Measurements from ENCODE around the gene KIRREL3.

DNA sequence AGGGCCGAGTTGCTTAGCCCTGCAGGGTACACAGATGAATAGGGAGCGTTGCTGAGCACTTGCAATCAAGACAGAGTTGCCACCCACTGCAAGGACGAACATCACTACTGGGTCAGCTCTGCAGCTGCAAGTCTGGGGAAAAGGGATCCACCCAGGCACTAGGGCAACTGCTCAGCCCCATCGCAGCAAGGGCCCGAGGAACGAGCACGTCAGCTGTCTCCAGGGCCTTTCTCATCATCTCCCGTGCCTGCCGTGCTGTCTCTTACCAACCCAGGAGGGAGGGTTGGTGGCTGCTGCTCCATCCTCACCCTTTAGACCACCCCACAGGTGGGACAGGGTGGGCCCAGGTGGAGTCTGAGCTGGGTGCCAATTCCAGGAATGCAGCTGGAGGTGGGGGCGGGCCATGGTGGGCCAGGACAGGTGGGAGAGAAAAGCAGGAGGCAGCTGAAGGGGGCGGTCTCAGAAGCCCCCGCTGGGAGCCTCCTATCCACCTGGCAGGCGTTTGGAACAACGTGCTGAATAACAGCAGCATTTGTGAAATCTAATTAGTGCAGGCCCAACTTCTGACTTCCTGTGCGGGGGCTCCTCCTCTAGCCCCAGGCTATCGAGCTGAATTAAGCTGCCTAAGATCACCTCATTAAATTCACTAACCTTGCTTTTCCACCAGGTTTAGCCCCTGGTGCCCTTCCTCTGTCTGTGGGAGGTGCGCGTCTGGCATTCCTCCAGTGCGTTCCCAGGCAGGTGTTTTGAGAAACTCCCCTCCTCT lies 392.6 kb downstream of the KIRREL3 start:
- no peak for TF ChIP-seq CTCF (conservative IDR thresholded peaks at IDR 0.05)
- no peak for TF ChIP-seq EZH2 (IDR thresholded peaks at IDR 0.05; ENCODE audit: low read depth)
